Esophagus muscularis mucosa (tissue), 3 donors: ENCODE measurements around the gene FOXK1.

Experiments used
- EP300 ChIP-seq: sonication (generic); formaldehyde crosslinking; IDR thresholded peaks from one replicate; pipeline ENCODE4 v1.6.1; 2017; ENCODE audit warnings: antibody characterized with exemption
- TF ChIP-seq, protein P1 (sequence below), 3 experiments: fragments of 200-600 bp in 2 of 3; fragments of 450-650 bp in 1 of 3; sonication (generic) in 2 of 3; IDR thresholded peaks; one replicate each; pipeline ENCODE4 v1.5.1; 2017 to 2019; ENCODE audit warnings: antibody characterized with exemption in 3 of 3, mild to moderate bottlenecking in 2 of 3, moderate library complexity in 1 of 3

DNA sequence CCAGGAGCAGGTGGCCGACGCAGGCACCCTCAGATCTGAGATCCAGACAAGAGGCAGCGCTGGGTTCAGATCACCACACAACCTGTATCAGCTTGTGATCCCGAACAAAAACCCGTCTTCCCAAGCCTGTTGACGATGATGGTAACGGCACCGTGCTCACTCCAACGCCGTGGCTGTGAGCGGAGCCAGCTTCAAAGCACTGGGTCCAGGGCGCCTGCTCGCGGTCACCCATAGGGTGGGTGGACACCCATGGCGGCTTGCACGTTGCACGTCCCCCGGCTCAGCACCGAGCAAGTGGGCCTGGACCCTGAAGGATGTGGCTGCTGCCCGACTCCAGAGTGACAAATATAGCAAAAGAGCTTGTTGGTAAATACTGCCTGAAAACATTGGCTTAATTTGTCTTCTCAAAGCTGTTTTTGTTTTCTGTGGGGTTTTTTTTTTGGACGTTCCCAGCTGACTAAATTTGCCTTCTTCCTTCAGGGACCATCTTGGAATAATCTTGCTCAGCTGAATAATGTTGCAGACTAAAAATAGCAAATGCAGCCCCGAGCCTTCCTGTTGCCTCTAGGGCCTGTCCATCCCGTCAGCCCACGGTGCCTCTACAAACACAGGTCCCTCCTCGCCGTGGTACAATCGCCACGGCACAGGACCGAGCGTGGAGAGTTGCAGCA, 41.0 kb downstream of the FOXK1 start:
- TF ChIP-seq, protein P1, sequence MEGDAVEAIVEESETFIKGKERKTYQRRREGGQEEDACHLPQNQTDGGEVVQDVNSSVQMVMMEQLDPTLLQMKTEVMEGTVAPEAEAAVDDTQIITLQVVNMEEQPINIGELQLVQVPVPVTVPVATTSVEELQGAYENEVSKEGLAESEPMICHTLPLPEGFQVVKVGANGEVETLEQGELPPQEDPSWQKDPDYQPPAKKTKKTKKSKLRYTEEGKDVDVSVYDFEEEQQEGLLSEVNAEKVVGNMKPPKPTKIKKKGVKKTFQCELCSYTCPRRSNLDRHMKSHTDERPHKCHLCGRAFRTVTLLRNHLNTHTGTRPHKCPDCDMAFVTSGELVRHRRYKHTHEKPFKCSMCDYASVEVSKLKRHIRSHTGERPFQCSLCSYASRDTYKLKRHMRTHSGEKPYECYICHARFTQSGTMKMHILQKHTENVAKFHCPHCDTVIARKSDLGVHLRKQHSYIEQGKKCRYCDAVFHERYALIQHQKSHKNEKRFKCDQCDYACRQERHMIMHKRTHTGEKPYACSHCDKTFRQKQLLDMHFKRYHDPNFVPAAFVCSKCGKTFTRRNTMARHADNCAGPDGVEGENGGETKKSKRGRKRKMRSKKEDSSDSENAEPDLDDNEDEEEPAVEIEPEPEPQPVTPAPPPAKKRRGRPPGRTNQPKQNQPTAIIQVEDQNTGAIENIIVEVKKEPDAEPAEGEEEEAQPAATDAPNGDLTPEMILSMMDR (IDR thresholded peaks at IDR 0.05) = no peak
- TF ChIP-seq EP300 = no peak
